VCaP (cell line): Measurements from ENCODE around the gene SLC22A17.
A peak's percentile ranks its signal among the peaks of the same experiment; 100 is the strongest.

Experiments used
- H3K27ac ChIP-seq: fragments of 450-650 bp; 2 replicates; pipeline ENCODE4 v1.5.1; 2017
- TF ChIP-seq, protein P1 (sequence below): fragments of 450-650 bp; conservative IDR thresholded peaks from 2 replicates; pipeline ENCODE4 v1.5.1; 2017; ENCODE audit warnings: mild to moderate bottlenecking, moderate library complexity

Gene SLC22A17

DNA sequence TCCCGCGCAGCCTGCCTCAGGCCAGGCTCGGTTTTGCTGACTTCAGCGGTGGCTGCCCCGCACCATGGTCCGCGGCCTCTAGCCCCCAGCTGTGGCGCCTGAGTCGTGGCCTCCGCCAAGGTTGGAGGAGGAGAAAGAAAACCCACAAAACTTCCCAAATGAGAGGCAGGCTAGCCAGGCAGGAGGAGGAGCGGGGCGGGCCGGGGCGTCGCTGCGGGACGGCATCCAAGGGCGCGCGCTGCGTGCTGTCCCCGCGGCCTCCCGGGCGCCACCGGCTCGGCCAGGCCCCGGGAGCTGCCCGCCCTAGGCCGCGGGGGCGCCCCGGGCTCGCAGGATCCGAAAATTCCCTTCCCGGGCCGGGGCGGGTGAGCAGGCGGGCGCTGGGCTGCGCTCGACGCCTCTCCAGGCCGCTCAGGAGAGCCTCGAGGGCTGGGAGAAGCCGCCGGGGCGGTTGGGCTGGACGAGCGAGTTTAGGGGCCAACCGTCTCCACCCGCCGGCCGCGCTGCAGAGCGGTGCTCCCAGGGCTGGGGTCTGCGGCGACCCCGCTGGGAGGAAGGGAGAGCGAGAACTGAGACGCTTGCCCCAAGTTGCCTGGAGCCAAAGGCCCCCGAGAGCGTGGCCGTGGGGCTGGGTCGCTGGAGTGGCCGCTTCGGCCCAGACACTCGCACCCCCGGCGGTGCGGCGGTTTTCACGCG lies 12.5 kb upstream of the SLC22A17 start, which contains the start of gene EFS:
TSS of gene EFS (minus strand) at position 137 of the 696 bp plus-strand sequence. CDS start 147 bp downstream, outside the sequence.
- no peak within 1 kb of the TSS for H3K27ac ChIP-seq
- TF ChIP-seq, protein P1, sequence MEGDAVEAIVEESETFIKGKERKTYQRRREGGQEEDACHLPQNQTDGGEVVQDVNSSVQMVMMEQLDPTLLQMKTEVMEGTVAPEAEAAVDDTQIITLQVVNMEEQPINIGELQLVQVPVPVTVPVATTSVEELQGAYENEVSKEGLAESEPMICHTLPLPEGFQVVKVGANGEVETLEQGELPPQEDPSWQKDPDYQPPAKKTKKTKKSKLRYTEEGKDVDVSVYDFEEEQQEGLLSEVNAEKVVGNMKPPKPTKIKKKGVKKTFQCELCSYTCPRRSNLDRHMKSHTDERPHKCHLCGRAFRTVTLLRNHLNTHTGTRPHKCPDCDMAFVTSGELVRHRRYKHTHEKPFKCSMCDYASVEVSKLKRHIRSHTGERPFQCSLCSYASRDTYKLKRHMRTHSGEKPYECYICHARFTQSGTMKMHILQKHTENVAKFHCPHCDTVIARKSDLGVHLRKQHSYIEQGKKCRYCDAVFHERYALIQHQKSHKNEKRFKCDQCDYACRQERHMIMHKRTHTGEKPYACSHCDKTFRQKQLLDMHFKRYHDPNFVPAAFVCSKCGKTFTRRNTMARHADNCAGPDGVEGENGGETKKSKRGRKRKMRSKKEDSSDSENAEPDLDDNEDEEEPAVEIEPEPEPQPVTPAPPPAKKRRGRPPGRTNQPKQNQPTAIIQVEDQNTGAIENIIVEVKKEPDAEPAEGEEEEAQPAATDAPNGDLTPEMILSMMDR: no peak

DNA sequence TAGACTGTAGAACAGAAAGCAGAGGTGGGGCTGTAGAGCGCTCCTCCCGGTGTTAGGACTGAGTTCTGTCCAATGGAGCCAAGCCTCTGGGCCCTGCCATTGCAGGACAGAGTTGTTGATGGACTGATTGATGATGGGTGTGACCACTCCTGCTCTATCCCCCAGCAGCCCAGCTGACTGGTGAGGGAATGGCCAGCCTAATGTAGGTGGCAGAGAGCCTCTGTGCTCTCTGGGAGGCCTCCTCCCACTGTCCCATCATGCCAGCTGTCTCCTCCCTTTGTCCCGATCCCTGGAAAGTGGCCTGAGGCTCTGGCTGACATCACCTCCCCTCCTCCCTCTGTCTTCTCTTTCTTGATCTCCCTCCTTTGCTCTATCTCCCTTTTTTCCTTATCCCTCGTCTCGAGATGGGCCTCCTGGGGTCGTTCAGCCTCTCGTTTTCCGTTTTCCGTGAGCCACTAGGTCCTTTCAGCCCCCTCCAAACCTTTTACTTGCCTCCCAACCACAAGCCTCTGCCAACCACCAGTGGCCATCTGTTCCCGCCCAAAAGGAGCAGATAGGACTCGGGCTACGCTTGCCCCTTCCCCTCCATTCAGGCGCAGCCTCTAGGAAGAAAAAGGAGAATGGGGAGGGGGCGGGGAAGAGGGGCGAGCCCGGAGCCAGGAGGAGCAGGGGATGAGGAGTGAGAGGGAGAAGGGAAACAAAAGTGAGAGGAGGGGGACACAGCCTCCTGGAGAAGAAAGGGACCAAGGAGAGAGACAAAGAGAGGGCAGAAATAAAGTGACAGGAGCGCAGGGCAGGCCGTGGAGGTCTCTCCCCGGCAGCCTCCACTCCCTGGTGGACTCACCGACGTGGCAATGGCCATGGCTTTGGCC lies 11.7 kb upstream of the SLC22A17 start:
- H3K27ac ChIP-seq: no peak overlapping the region
- TF ChIP-seq, protein P1: no peak

DNA sequence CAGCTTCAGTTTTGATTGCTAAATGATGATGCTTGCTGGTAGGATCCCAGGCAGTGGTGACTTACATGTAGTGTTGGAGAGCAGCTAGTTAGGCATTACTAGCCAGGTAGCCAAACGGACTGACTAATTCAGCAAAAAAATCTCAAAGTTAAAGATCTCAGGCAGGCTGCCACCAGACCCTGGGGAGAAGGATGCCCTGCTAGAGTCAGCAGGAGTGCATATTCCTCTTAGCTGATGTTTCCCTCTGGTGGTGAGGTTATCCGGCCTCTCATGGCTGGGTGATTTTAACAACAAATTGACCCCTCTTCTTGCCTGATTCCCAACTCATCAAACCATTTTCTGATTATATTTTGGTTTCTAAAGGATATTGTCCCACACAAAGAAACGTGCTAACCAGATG lies 9.5 kb upstream of the SLC22A17 start:
- TF ChIP-seq, protein P1: peak; percentile 49

DNA sequence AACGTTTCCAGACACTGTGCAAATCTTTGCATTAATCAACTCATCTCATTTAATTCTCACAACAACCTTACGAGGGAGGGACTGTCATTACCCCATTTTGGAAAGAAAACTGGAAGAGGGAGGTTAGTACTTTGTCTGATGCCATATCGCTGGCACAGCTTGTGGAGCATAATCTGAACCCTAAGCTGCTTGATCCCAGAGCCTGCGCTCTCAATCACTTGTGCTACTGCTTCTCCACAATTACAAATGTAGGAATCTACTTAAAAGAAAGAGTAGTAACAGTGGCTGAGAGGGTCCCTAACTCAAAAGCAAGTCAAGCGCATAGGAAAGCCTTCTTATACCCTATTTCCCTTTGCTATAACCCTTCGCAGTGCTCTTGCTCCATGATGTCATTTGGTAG lies 9.1 kb upstream of the SLC22A17 start:
- H3K27ac ChIP-seq: no peak overlapping the region

More for the DNA sequence above, 9.5 kb upstream of the SLC22A17 start:
- H3K27ac ChIP-seq: no peak overlapping the region

DNA sequence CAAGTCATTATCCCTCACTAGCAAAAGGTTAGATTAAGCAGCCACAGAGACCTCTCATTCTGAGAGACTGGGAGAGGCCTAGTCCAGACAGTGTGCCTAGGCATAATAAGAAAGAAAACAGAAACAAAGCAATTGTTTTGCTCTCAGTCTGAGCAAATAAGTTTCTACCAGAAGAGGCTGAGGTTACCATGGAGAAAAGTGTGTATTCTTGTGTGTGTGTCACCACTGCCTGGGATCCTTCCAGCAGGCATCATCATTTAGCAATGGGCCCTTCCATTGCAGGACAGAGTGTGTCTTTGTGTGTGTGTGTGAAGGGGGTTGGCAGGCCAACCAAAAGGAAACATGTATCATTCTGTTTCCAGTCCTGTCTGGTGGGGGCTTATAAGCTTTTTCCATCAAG lies 8.6 kb upstream of the SLC22A17 start:
- TF ChIP-seq, protein P1: no peak
- no peak overlapping the region for H3K27ac ChIP-seq

More for the DNA sequence above, 9.1 kb upstream of the SLC22A17 start:
- TF ChIP-seq, protein P1: no peak

DNA sequence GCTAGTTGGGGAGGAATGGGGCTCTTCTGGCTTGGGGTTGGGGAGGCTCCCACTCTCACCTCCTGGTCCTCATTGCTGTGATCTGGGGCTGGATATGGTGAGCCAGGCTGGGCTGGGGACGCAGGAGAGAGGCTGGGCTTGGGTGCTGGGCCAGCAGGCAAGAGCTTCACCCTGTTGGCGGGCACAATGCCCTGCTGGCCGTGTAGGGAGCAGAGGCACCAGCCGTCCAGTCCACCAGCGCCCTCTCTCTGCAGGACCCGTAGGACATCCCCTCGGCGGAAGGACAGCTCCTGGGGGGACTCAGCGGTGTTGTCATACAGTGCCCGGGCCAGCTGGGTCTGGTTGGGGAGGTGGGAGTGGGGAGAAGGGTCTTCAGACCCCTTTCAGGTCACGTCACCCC lies 7.8 kb upstream of the SLC22A17 start:
- no peak overlapping the region for H3K27ac ChIP-seq
- TF ChIP-seq, protein P1: no peak

DNA sequence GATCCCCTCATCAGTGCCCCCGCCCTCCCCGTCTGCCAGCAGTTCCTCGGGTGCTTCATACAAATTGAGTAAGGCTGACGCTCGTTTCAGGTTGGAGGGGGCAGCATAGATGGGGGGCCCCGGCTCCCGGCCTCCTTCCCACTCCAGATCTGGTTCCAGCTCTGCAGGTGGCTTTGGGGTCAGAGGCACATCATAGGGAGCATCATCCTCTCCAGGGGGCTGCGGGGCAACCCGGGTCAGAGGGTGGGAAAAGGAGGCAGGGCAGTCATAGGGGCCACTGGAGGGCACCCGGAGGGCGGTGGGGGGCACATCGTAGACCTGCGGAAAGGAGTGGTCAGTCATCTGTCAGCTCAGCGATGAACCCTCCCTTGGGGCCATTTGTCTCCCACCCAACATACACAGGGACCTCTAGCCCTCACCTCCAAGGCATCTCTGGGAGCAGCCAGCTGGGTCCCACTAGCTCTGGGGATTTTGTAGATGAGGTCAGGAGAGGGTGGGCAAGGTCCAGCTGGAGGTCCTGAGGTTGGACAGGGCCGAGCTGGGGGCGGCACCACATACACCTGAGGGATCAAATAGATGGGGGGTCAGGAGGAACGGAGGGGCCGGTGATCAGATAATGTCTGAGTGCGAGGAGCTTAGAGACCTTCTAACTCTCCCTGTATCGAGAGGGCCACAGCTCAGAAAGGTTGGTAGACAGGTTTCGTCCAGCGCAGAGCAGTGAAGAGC lies 7.2 kb upstream of the SLC22A17 start:
- TF ChIP-seq, protein P1: no peak
- H3K27ac ChIP-seq: no peak overlapping the region
